Adrenal gland (tissue), 5 donors: ENCODE measurements around the gene TBL2.

Experiments
- CTCF ChIP-seq, 6 experiments: fragments of 450-650 bp in 4 of 6; fragments of 200-600 bp in 2 of 6; sonication (generic) in 1 of 6; IDR thresholded peaks; 1 replicate in 5 of 6; 2 replicates in 1 of 6; pipeline versions ENCODE4 v1.5.1 to v1.8.0; 2016 to 2021; ENCODE audit warnings: antibody characterized with exemption in 6 of 6, mild to moderate bottlenecking in 2 of 6, moderate library complexity in 1 of 6
- POLR2A ChIP-seq, 2 donors: fragments of 450-650 bp; IDR thresholded peaks; one replicate each; pipeline ENCODE4 v1.6.1; 2017; ENCODE audit warnings: antibody characterized with exemption in 2 of 2, mild to moderate bottlenecking in 2 of 2, moderate library complexity in 1 of 2
- donor health status: DM: no; HTN: no; CAD: no.

- no peak for TF ChIP-seq CTCF (IDR thresholded peaks at IDR 0.05)
- TF ChIP-seq POLR2A (IDR thresholded peaks at IDR 0.05) = peak; percentile 14 to 79
These were observed 21.9 kb downstream of the TBL2 start for GRCh38 chr7:73556208-73557107.
